Measurements from ENCODE around the gene DCAF10.
"Not testable (repeated sequence)": the region's sequence is repeated elsewhere in the genome, so short reads cannot be mapped to it uniquely, and the experiment has no call there.

DCAF10 gene

DNA sequence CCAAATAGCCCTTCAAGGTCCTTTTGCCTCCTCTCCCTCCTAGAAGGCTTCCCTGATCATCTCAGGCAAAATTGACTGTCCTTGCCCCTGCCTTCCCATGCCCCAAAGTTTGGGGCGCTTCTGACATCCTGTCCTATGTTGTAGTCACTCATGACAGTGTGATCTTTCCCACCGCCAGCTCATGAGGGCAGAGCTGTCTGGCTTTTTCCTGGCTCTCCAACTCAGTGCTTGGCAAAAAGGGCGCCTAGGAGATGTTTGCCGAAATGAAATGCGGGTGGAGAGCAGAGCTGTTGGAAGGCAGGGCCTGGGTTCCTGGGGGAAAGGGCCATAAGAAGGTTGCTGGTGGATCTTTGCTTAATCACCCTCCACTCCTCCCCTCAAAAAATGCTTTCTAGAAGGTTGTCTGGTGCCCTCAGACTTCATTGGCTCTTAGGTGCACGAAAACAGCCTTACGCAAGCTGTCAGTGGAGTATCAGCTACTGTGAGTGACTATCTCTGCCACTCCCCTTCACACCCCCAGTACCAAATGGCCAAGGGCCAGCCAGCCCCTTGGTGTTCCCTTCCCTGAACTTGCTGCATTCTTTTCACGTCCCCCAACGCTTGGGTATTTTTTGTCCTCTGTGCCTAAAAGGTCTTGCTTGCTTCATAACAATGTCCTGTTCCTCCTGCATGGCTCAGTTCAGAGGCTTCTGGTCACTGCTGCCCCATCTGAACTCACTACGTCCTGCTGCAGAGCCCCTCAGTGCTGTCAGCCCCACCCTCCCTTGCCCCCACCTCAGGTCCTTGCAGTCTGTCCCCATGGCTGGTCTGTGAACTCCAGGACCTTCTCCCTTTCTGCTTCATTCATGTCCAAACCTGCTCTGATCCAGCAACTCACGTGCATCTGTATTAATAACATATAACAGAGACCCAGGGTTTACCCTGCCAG is 106.0 kb downstream of the DCAF10 start:
- DNase-seq (ENCODE audit: extremely low read depth in 1 of 2, low read depth in 1 of 2) = no peak

DNA sequence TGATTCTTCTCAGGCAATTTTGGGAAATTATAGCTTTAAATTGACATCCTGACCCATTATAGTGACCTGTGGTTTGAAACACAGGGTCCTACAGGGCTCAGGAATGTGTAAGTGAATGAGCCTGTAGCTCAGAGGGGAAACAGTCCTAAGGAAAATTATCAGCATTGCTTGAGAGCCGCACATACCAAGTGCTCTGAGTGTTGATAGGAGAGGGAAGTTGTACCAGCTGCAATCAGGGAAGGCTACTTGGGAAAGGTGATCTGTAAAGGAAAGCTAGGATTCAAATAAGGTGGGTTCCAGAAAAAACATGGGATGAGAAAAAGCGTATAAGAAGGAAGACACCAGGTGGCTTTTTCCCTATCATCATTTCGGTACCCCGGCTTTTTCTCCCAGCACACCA is 107.7 kb downstream of the DCAF10 start:
- no peak for DNase-seq (ENCODE audit: extremely low read depth in 1 of 2, low read depth in 1 of 2)

DNA sequence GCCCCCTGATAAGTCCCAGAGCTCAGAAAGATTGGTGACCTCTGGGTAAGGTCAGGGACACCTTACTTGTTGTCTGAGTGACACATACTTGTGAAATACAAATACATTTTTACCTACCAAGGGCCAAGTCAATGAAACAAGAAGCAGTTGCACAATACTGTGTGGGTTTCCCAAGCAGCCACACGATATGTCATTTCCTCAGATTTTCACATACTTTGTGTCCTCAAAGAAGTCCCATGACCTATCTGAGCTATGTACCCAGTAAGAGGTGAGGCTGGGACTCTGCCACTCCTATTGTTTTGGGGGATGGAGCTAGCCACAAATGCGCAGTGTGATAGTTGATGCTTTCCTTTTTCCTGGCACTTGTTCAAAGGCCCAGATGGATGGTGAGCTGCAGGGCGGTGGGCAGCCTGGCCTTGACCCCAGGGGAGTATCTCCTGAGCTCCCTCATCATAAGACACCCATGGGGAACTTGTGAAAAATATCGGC is 108.1 kb downstream of the DCAF10 start:
- no peak for DNase-seq (ENCODE audit: extremely low read depth in 1 of 2, low read depth in 1 of 2)

DNA sequence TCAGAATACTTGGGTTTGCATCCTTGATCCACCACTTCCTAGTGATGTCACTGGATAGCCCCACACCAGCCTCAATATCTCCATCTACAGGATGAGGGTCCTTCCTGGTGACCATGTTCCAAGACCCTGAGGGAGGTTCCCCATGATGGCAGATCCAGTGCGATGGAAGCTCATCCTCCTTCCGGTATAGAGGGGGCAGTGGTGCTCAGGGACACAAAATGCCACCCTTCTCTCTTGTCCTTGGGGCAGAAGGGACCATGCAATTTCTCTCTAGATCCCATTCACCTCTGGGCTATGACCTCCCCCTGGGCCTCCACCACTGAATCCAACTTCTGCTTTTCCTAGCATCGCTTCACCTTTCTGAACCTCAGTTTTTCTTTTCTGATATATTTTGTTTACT is 108.7 kb downstream of the DCAF10 start:
- DNase-seq (ENCODE audit: extremely low read depth in 1 of 2, low read depth in 1 of 2) = no peak

DNA sequence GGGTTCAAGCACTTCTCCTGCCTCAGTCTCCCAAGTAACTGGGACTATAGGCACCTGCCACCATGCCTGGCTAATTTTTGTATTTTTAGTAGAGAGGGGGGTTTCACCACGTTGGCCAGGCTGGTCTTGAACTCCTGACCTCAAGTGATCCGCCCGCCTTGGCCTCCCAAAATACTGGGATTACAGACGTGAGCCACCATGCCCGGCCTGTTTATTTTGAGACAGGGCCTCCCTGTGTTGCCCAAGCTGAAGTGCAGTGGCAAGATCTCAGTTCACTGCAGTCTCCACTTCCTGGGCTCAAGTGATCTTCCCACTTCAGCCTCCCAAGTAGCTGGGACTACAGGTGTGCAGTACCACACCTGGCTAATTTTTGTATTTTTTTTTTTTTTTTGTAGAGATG is 109.2 kb downstream of the DCAF10 start:
- DNase-seq (ENCODE audit: extremely low read depth in 1 of 2, low read depth in 1 of 2) = not testable (repeated sequence)

DNA sequence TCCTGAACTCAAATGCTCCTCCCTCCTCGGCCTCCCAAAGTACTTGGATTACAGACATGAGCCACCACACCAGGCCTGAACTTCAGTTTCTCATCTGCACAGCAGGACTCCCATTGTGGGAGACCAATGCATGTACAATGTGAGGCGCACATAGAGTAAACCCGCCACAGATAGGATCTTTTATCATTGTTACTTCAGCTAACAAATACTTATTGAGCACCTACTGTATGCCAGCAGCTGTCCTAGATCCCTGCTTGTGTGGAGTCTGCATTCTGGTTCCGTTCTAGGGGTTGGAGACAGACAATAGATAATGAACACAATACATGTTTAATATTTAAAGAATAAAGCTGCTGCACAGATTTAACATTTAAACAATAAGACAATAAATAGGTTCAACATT is 109.7 kb downstream of the DCAF10 start:
- DNase-seq (ENCODE audit: extremely low read depth in 1 of 2, low read depth in 1 of 2) = no peak

DNA sequence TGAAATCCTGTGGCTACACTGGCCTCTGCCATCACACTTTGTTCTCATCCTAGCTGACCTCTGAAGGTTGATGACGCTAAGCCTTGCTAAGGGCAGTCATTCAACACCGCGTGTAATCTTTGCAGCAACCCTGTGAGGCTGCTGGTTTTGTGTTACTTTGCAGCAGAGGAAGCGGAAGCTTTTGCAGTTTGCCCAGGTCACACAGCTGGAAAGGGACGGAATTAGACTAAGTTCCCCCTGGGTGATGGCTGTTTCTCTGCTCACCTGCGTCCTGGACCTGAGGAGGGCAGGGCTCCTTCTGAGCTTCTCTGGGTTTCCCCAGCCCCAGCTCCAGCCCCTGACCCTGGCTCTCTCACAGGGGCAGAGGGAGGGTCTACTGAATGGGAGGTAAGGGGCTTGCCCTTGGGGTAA is 110.7 kb downstream of the DCAF10 start:
- DNase-seq (ENCODE audit: extremely low read depth in 1 of 2, low read depth in 1 of 2) = no peak

DNA sequence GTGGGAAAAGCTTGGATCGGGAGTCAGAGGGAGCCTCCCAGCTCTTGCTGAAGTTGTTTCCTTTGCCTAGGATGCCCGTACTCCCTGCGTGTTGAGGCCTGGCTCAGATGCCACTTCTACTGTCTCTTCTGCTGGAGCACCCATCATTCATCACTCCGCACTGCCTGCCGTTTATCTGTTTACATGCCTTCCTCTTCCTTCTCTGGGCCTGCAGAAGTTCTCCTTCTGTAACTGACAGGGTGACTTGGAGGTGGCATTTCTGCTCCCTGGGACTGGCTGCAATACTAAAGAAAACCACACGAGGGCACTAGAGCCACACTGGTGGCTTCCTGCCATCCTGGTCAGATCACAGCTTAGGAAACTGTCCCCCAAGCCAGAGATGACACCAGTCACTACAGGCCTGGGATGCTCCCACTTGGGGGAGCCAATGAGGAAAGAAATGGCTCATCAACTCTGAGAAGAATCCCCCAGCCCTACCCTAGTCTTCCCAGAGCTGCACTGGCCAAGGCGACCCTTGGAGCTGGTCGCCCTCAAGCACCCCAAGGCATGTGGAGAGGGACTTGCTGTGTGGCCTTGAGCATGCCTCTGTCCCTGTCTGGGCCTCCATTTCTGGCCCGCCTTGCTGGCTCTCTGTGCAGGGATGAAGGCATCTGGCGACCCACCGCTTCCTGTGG is 113.0 kb downstream of the DCAF10 start:
- DNase-seq (ENCODE audit: extremely low read depth in 1 of 2, low read depth in 1 of 2) = peak; percentile 45 to 67

DNA sequence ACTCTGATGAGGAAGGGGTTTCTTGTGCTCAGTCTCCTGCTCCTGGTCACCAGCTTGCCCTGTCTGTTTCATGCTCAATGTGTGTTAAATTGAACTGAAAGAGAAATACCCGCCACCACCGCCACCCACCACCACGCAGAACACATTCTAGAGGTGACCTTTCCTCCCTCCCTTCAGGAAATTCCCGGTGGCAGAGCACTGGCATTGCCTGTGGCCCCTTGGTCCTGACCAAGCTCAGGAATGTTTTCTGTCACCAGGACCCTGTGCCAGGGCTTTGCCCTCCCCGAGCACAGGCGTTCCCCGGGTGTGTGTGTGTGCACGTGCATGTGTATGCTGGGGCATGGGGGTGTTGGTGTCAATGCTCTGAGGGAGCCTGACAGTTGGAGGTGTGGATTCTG is 113.6 kb downstream of the DCAF10 start:
- no peak for DNase-seq (ENCODE audit: extremely low read depth in 1 of 2, low read depth in 1 of 2)

DNA sequence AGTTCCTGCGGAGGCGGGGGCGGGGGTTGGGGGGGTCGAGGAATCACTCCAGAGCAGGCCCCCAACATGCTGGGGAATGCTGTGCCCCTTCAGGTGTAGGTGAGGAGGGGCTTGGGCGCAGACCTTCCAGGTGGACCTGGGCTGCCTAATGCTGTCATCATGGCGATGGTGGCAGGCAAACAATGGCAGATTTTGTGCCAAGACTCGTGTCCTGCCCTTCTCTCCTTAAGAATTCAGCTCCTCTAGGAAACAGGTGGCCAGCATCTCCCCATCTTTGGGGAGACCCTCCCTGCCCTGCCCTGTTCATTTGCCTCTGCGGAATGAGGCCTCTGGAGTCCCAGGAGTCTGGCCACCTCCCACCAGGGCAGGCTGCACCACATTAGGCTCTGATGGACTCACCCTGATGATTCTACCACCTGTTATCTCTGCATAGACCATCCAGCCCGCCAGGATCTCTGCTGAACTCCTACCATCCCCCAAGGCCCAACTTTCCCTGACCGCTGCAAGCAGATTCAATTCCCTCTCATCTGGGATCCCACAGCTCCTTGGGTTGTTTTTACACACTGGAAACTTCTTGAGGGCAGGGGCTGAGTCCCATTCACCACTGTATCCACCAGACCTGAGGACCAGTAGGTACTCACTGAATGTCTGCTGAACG is 114.2 kb downstream of the DCAF10 start:
- no peak for DNase-seq (ENCODE audit: extremely low read depth in 1 of 2, low read depth in 1 of 2)

DNA sequence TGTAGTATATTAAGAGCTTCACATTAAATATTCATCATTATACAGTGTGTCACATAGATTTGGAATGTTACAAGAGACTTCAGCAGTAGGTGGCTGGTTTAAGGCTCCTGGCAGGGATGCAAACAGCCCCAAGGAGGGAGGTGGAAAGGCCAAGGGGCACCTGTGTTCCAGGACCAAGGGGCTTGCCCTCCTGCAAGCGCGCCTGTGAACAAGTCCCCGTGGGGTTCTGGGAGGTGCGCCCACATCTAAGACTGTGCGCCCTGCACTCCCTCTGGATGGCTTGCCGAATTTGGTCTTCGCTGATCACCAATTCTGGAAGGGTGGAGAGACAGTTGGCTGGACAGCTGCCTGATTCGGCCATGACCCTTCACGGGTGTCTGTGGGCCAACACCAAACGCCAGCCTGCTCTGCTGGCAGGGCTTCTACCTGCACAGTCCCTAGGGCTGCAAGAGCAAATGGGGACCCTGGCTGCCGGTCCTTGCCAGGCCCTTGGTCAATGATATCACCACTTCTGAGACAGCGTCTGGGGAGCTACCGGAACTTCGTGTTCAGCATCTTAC is 115.4 kb downstream of the DCAF10 start:
- DNase-seq (ENCODE audit: extremely low read depth in 1 of 2, low read depth in 1 of 2) = no peak

DNA sequence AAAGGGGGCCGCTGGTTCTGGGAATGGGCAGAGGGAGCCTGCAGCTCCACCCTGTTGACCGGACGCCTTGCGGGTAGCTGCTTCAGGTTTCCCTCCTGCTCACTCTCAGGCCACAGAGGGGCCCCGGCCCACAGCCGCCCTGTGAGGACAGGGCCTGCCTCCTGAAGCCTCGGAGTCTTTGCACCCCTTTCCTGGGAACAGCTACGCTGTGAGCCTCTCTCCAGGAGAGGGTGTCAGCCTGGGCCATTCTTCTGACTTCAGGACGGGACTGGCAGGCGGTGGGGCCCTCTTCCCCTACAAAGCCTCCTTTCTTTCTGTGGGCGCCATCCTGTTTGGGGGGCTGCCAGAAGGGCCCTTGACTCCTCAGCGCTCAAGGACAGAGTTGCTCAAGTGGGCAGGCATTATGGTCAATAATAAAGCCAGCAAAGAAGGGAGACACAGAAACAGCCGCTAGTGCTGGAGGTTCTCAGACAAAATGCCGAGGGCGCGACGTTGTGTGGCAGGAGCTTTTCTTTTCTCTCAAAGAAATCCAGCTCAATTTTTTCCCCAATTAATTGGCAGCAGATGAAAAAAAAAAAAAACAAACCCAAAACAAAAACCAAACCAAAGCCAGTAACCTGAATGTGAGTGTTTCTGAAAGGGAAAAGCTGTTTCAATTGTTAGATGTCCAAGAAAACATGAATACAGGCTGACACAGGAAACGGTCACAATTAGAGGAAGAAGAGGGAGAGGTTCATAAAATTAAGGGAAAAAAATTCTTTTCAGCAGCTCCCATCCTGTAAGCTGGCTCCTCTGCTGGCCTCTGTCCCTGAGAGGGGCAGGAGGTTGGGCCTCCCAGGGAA is 116.1 kb downstream of the DCAF10 start:
- DNase-seq (ENCODE audit: extremely low read depth in 1 of 2, low read depth in 1 of 2) = no peak
